Measurements from ENCODE around the gene CHML.

DNA sequence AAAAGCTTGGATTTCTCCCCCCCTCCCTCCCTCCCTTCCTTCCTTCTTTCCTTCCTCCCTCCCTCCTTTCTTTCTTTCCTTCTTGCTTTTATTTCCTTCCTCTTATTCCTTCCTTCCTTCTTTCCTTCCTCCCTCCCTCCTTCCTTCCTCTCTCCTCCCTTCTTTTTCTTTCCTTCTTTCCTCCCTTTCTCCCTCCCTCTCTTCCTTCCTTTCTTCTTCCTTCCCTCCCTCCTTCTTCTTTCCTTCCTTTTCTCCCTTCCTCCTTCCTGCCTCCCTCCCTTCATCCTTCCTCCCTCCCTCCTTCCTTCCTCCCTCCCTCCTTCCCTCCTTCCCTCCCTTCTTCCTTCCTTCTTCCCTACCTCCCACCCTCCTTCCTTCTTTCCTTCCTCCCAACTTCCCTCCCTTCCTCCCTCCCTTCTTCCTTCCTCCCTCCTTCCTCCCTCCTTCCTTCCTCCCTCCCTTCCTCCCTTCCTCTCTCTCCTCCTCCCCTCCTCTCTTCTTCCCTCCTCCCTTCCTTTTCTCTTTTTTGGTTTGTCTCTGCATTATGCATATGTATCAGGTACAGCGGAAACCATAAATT, 34.7 kb upstream of the CHML start:
- TF ChIP-seq CTCF (IDR thresholded peaks at IDR 0.05): no peak
- TF ChIP-seq EZH2 (IDR thresholded peaks at IDR 0.05): no peak
